CMK (cell line): Measurements from ENCODE around the gene C19orf12.

ENCODE experiments used
- DNase-seq: peaks from one replicate; pipeline ENCODE4 v3.0.0-alpha.2; 2010; ENCODE audit warnings: low read depth

C19orf12 gene

GRCh38 chr19:29662278-29662603 lies 52.8 kb downstream of the C19orf12 start:
- DNase-seq: no peak

- DNase-seq: no peak
These were observed 54.2 kb downstream of the C19orf12 start for GRCh38 chr19:29660835-29661234.

GRCh38 chr19:29658221-29658991 lies 56.7 kb downstream of the C19orf12 start:
- no peak for DNase-seq

- DNase-seq: no peak
These were observed 59.3 kb downstream of the C19orf12 start for GRCh38 chr19:29655648-29656335.

- DNase-seq: no peak
These were observed 61.7 kb downstream of the C19orf12 start for GRCh38 chr19:29653398-29653797.

GRCh38 chr19:29651622-29652394 lies 63.3 kb downstream of the C19orf12 start:
- no peak for DNase-seq

- DNase-seq: no peak
These were observed 64.2 kb downstream of the C19orf12 start for GRCh38 chr19:29650772-29651387.
